ENCODE results near the gene CATSPERE. TPM values are rescaled to one million over a fixed set of nuclear protein-coding genes. Genes with fewer than 3 reads are reported as not detected.

CATSPERE gene
- total and polyA plus RNA-seq, 10 donors: 0.50 to 4.0 (median 1.1) TPM

DNA sequence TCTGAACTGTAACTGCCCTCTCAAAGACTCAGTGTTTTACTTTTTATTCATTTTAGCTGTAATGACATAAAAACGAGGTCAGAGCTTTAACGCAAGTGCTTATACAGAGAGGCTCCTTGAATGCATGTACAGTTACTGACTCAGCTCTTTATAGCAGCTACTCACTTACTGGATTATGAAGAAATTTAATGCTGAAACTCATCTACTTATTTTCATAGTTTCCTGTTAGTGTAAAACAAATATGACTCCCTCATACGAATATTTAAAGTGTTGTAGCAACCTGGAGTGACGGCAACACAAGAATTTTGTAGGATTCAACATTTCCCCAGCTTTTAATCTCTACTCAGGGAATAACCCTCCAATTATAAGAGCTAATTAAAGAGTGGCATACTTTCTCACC, 42.0 kb upstream of the CATSPERE start:
- 71 to 85% (median 73%) methylated on average over 4 of the region's 4 CpGs for WGBS, 5 donors
- Histone ChIP-seq H3K36me3 (peaks cover 4 to 100% (median 82%) of the 10 kb centered on the region in 6 donors), H3K4me1 (no peaks in the 10 kb centered on the region), H3K4me3 (no peak overlapping the region), H3K27me3 (replicated peaks in 1 of 7) (no peaks in the 10 kb centered on the region), H3K9me3 (no peaks in the 10 kb centered on the region), H3K27ac (no peak overlapping the region)
- TF ChIP-seq POLR2AphosphoS5 (IDR thresholded peaks at IDR 0.05): no peak
- TF ChIP-seq POLR2A (IDR thresholded peaks at IDR 0.05): no peak
- intact Hi-C loops (cut with DNase I; ENCODE audit: low total_unique reads): no loop called here
- DNase-seq: no peak

DNA sequence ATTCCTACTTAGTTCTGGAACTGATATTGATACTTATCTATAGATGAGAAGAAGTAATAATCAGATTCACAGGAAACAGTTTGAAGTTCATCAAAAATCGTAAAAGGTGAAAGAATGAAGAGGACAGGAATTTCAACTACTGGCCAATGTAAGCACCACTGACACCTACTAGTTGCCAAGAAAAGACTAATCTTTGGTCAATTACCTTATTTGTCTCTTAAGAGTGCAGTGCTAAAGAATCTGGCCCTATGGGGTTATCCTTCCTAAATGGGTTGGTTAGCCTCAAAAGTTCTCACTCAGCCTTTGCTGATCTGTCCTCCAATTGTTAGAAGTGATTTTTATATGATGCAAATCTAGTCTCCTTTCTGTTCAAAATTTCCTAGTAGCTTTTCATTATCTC, 38.9 kb upstream of the CATSPERE start:
- intact Hi-C loops (cut with DNase I; ENCODE audit: low total_unique reads): no loop called here

DNA sequence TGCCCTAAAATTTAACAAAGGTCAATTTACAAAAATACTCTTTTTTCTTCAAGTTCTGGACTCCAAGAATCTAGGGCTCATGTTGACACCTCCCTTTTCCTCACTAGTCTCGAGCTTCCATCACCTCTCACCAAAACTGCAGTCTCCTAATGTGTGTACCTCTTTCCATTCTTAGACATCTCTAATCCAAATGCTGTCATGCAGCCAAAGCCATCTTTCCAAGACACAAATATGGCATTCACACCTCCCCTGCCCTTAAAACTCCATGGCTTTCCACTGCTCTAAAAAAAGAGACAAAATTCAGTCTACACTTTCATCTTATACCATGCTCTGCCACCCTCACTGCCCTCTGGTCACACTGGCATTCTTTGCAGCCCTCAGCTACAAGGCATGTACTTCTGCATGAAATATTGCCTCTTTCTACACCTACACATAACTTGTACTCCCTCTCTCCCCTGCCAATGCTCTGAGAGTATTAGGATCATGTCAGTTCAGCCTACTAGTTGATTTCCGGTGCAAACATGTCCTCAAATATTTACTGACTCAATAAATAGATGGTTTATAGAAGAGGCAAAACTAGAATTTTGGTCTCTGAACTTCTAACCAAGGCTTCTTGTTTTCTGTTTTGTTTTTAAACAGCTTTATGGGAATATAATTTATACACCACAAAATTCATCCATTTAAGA, 36.3 kb upstream of the CATSPERE start:
- Histone ChIP-seq H3K9me3 (no peaks in the 10 kb centered on the region), H3K27ac (no peak overlapping the region), H3K4me3 (no peak overlapping the region), H3K27me3 (replicated peaks in 1 of 7) (no peaks in the 10 kb centered on the region), H3K36me3 (peaks cover 0 to 75% (median 35%) of the 10 kb centered on the region in 6 donors), H3K4me1 (peaks cover 0 to 21% (median 6%) of the 10 kb centered on the region in 6 donors)
- intact Hi-C loops (cut with DNase I; ENCODE audit: low total_unique reads): no loop called here
- TF ChIP-seq POLR2AphosphoS5 (IDR thresholded peaks at IDR 0.05): no peak
- TF ChIP-seq, protein P1, sequence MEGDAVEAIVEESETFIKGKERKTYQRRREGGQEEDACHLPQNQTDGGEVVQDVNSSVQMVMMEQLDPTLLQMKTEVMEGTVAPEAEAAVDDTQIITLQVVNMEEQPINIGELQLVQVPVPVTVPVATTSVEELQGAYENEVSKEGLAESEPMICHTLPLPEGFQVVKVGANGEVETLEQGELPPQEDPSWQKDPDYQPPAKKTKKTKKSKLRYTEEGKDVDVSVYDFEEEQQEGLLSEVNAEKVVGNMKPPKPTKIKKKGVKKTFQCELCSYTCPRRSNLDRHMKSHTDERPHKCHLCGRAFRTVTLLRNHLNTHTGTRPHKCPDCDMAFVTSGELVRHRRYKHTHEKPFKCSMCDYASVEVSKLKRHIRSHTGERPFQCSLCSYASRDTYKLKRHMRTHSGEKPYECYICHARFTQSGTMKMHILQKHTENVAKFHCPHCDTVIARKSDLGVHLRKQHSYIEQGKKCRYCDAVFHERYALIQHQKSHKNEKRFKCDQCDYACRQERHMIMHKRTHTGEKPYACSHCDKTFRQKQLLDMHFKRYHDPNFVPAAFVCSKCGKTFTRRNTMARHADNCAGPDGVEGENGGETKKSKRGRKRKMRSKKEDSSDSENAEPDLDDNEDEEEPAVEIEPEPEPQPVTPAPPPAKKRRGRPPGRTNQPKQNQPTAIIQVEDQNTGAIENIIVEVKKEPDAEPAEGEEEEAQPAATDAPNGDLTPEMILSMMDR (IDR thresholded peaks at IDR 0.05 in 8 of 11, conservative IDR thresholded peaks at IDR 0.05 in 3 of 11): no peak
- no peak for TF ChIP-seq POLR2A (IDR thresholded peaks at IDR 0.05)
- no peak for DNase-seq
- WGBS, 5 donors: 90 to 95% (median 93%) methylated on average over 2 of the region's 2 CpGs

More for the DNA sequence above, 38.9 kb upstream of the CATSPERE start:
- DNase-seq: no peak
- Histone ChIP-seq H3K36me3 (peaks cover 4 to 92% (median 54%) of the 10 kb centered on the region in 6 donors), H3K4me1 (no peaks in the 10 kb centered on the region), H3K9me3 (no peaks in the 10 kb centered on the region), H3K27me3 (replicated peaks in 1 of 7) (no peaks in the 10 kb centered on the region), H3K4me3 (no peak overlapping the region), H3K27ac (no peak overlapping the region)
- TF ChIP-seq, protein P1 (IDR thresholded peaks at IDR 0.05 in 8 of 11, conservative IDR thresholded peaks at IDR 0.05 in 3 of 11): no peak
- TF ChIP-seq POLR2AphosphoS5 (IDR thresholded peaks at IDR 0.05): no peak
- TF ChIP-seq POLR2A (IDR thresholded peaks at IDR 0.05): no peak
- whole genome bisulfite sequencing, 5 donors: 92 to 98% (median 97%) methylated on average over 1 of the region's 1 CpG

DNA sequence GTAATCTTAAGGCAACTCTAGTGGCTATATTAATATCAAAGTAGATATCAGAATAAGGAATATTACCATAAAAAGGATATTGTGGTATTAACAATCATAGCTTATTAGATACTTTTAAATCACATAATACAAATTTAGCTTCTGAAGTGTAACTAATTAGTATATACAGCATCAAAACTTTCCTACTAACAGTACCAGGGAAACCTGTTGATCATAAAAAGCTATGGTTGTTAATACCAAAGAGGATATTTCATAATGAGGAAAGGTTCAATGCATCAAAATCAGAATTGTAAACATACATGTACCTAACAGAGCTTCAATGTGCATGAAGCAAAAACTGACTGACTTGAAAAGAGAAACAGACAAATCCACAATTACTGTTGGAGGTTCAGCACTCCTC, 33.4 kb upstream of the CATSPERE start:
- H3K4me1 ChIP-seq: peaks cover 0 to 21% (median 6%) of the 10 kb centered on the region in 6 donors
- H3K36me3 ChIP-seq: peaks cover 0 to 75% (median 31%) of the 10 kb centered on the region in 6 donors
- no peaks in the 10 kb centered on the region for H3K9me3 ChIP-seq
- intact Hi-C loops (cut with DNase I; ENCODE audit: low total_unique reads): no loop called here
- no peak for DNase-seq
- H3K4me3 ChIP-seq: no peak overlapping the region
- H3K27ac ChIP-seq: peak overlapping the region in 1 of 8 donors; percentile 50
- TF ChIP-seq, protein P1 (IDR thresholded peaks at IDR 0.05 in 8 of 11, conservative IDR thresholded peaks at IDR 0.05 in 3 of 11): no peak
- TF ChIP-seq POLR2AphosphoS5 (IDR thresholded peaks at IDR 0.05): no peak
- no peak for TF ChIP-seq POLR2A (IDR thresholded peaks at IDR 0.05)
- H3K27me3 ChIP-seq (replicated peaks in 1 of 7): no peaks in the 10 kb centered on the region
